SK-N-SH (cell line): Measurements from ENCODE around the gene WNT5A. TPM values are rescaled to one million over a fixed set of nuclear protein-coding genes. Genes with fewer than 3 reads are reported as not detected.

ENCODE experiments used
- CTCF ChIA-PET: fragments of 300-600, 350-600 bp; formaldehyde crosslinking; extraction: SDS; loops from one replicate; lab custom pipeline; 2021; lab: Yijun Ruan, JAX
- POLR2A ChIA-PET: fragments of 350-600 bp; sonication (Branson Sonifier 250); formaldehyde crosslinking; extraction: SDS; loops from one replicate; lab custom pipeline; 2020; ENCODE audit warnings: antibody characterized with exemption, inconsistent platforms; lab: Yijun Ruan, JAX
- DNase-seq: peaks from one replicate; pipeline ENCODE4 v3.0.0; 2012
- H2AFZ ChIP-seq: fragments of 200-600 bp; sonication (generic); 2 replicates; pipeline ENCODE4 v1.8.1; 2016; ENCODE audit warnings: antibody characterized with exemption, mild to moderate bottlenecking, low read depth
- H3F3A ChIP-seq: fragments of 200-600 bp; sonication (generic); replicated peaks from 2 replicates; pipeline ENCODE3; 2016; ENCODE audit warnings: antibody characterized with exemption, mild to moderate bottlenecking; ENCODE audit not compliant: insufficient read depth
- H3K27ac ChIP-seq, 2 experiments: fragments of 200-500 bp in 1 of 2; fragments of 200-600 bp in 1 of 2; sonication (Bioruptor generic) in 1 of 2; sonication (generic), shearing (Covaris generic) in 1 of 2; 2 replicates each; pipeline versions ENCODE4 v1.5.1 to v1.6.1; 2014 to 2016; ENCODE audit warnings: low read depth in 2 of 2, inconsistent platforms in 1 of 2, low read length in 1 of 2, mild to moderate bottlenecking in 1 of 2, mixed read lengths in 1 of 2
- H3K27me3 ChIP-seq: fragments of 200-600 bp; sonication (generic), shearing (Covaris generic); 2 replicates; pipeline ENCODE4 v1.6.1; 2016; ENCODE audit warnings: mixed run types; ENCODE audit not compliant: insufficient read depth
- H3K36me3 ChIP-seq, 2 experiments: fragments of 200-500 bp in 1 of 2; fragments of 200-600 bp in 1 of 2; sonication (Bioruptor generic) in 1 of 2; sonication (generic) in 1 of 2; replicated peaks in 1 of 2; 2 replicates each; pipeline versions ENCODE3 to v1.5.1; 2014 to 2016; ENCODE audit warnings: low read length in 1 of 2, mild to moderate bottlenecking in 1 of 2; ENCODE audit not compliant: insufficient read depth in 2 of 2, control insufficient read depth in 1 of 2
- H3K4me1 ChIP-seq, 2 experiments: fragments of 200-500 bp in 1 of 2; fragments of 200-600 bp in 1 of 2; sonication (Bioruptor generic) in 1 of 2; sonication (generic), shearing (Covaris generic) in 1 of 2; 2 replicates each; pipeline versions ENCODE4 v1.5.1 to v1.6.1; 2014 to 2016; ENCODE audit warnings: low read depth in 1 of 2, low read length in 1 of 2, mixed run types in 1 of 2; ENCODE audit not compliant: insufficient read depth in 2 of 2, control insufficient read depth in 1 of 2
- H3K4me2 ChIP-seq: fragments of 200-600 bp; sonication (generic), shearing (Covaris generic); 2 replicates; pipeline ENCODE4 v1.6.1; 2017; ENCODE audit warnings: mixed run types
- H3K4me3 ChIP-seq, 2 experiments: fragments of 200-500 bp in 1 of 2; fragments of 200-600 bp in 1 of 2; sonication (Bioruptor generic) in 1 of 2; sonication (generic), shearing (Covaris generic) in 1 of 2; 2 replicates each; pipeline versions ENCODE4 v1.5.1 to v1.8.1; 2014 to 2016; ENCODE audit warnings: low read depth in 2 of 2, inconsistent platforms in 1 of 2, low read length in 1 of 2, mild to moderate bottlenecking in 1 of 2, mixed read lengths in 1 of 2, moderate library complexity in 1 of 2
- H3K79me2 ChIP-seq: fragments of 200-600 bp; sonication (generic); 2 replicates; pipeline ENCODE4 v1.8.1; 2017; ENCODE audit warnings: mild to moderate bottlenecking; ENCODE audit not compliant: insufficient read depth
- H3K9ac ChIP-seq: fragments of 200-600 bp; sonication (generic); 2 replicates; pipeline ENCODE4 v1.6.1; 2017; ENCODE audit warnings: mixed run types
- H3K9me2 ChIP-seq: fragments of 200-600 bp; sonication (generic); 2 replicates; pipeline ENCODE4 v1.6.1; 2017; ENCODE audit warnings: mixed run types
- H3K9me3 ChIP-seq: fragments of 200-600 bp; sonication (generic); 2 replicates; pipeline ENCODE4 v1.6.1; 2017; ENCODE audit warnings: mixed run types, mild to moderate bottlenecking, moderate library complexity
- H4K20me1 ChIP-seq: fragments of 200-600 bp; sonication (generic); 2 replicates; pipeline ENCODE4 v1.6.1; 2017; ENCODE audit warnings: mild to moderate bottlenecking, mixed run types; ENCODE audit not compliant: insufficient read depth
- CHD2 ChIP-seq: fragments of 150-350 bp; IDR thresholded peaks from 2 replicates; pipeline ENCODE4 v1.6.1; 2018; ENCODE audit warnings: low read length; ENCODE audit not compliant: partially characterized antibody
- ELF1 ChIP-seq: IDR thresholded peaks from 2 replicates; pipeline ENCODE4 v1.4.0; 2012
- EP300 ChIP-seq, 2 experiments: IDR thresholded peaks; 2 replicates each; pipeline versions ENCODE4 v1.4.0 to v1.6.1; 2012; ENCODE audit warnings: borderline replicate concordance in 1 of 2, low read depth in 1 of 2, low read length in 1 of 2
- EZH2phosphoT487 ChIP-seq: fragments of 200-600 bp; sonication (generic); IDR thresholded peaks from 2 replicates; pipeline ENCODE4 v1.6.1; 2017; ENCODE audit warnings: low read depth, mixed run types, mild to moderate bottlenecking, antibody characterized with exemption, moderate library complexity, borderline replicate concordance
- FOXM1 ChIP-seq: IDR thresholded peaks from 2 replicates; pipeline ENCODE4 v1.4.0; 2012; ENCODE audit warnings: low read depth, mild to moderate bottlenecking
- GABPA ChIP-seq: IDR thresholded peaks from 2 replicates; pipeline ENCODE4 v1.4.0; 2012; ENCODE audit warnings: low read depth, mild to moderate bottlenecking
- GATA2 ChIP-seq: sonication (generic); formaldehyde crosslinking; IDR thresholded peaks from 2 replicates; pipeline ENCODE4 v1.5.0; 2020; ENCODE audit warnings: mild to moderate bottlenecking, missing genetic modification reagents
- JUND ChIP-seq: IDR thresholded peaks from 2 replicates; pipeline ENCODE4 v1.4.0; 2012
- MXI1 ChIP-seq: IDR thresholded peaks from 2 replicates; pipeline ENCODE4 v1.6.1; 2012; ENCODE audit warnings: mild to moderate bottlenecking, low read depth, low read length, improper control_type of control experiment
- NRF1 ChIP-seq: IDR thresholded peaks from 2 replicates; pipeline ENCODE4 v1.6.1; 2012; ENCODE audit warnings: low read depth, mild to moderate bottlenecking, low read length
- RAD21 ChIP-seq: IDR thresholded peaks from 2 replicates; pipeline ENCODE4 v1.6.1; 2012; ENCODE audit warnings: mild to moderate bottlenecking, low read length
- SIN3A ChIP-seq: IDR thresholded peaks from 2 replicates; pipeline ENCODE4 v1.6.1; 2012; ENCODE audit warnings: low read depth, mild to moderate bottlenecking, low read length, moderate library complexity, borderline replicate concordance
- TEAD4 ChIP-seq: IDR thresholded peaks from 2 replicates; pipeline ENCODE4 v1.4.0; 2012; ENCODE audit warnings: mild to moderate bottlenecking, borderline replicate concordance; ENCODE audit not compliant: insufficient read depth
- YY1 ChIP-seq: IDR thresholded peaks from 2 replicates; pipeline ENCODE4 v1.4.0; 2012; ENCODE audit warnings: low read depth, mild to moderate bottlenecking
- WGBS: methylation state at CpG from one replicate; pipeline ENCODE4 v1.1.6; 2017; ENCODE audit warnings: low lambda C conversion rate; 5-methylcytosine and 5-hydroxymethylcytosine counted together
- polyA plus RNA-seq, 3 experiments: library from polyadenylated mRNA; depleted of rRNA; stranded (reverse); fragments of >200 nt; gene quantifications; 2 replicates each; pipeline ENCODE4 v1.2.3, GENCODE V29; 2012
- TF ChIP-seq, protein P1 (sequence below): IDR thresholded peaks from 2 replicates; pipeline ENCODE4 v1.6.1; 2012; ENCODE audit warnings: mild to moderate bottlenecking, low read depth, low read length, moderate library complexity
- TF ChIP-seq, protein P2 (sequence below): IDR thresholded peaks from 2 replicates; pipeline ENCODE4; 2012
- TF ChIP-seq, protein P3 (sequence below): IDR thresholded peaks from 2 replicates; pipeline ENCODE4 v1.4.0; 2012; ENCODE audit warnings: low read depth, borderline replicate concordance
- TF ChIP-seq, protein P4 (sequence below): fragments of 150-350 bp; IDR thresholded peaks from 2 replicates; pipeline ENCODE4 v1.6.1; 2017; ENCODE audit warnings: antibody characterized with exemption, low read length, low read depth, borderline replicate concordance

WNT5A gene
- polyA plus RNA-seq, 1 of the 3 experiments (the other 2 are of a cell fraction): 30.7 TPM

DNA sequence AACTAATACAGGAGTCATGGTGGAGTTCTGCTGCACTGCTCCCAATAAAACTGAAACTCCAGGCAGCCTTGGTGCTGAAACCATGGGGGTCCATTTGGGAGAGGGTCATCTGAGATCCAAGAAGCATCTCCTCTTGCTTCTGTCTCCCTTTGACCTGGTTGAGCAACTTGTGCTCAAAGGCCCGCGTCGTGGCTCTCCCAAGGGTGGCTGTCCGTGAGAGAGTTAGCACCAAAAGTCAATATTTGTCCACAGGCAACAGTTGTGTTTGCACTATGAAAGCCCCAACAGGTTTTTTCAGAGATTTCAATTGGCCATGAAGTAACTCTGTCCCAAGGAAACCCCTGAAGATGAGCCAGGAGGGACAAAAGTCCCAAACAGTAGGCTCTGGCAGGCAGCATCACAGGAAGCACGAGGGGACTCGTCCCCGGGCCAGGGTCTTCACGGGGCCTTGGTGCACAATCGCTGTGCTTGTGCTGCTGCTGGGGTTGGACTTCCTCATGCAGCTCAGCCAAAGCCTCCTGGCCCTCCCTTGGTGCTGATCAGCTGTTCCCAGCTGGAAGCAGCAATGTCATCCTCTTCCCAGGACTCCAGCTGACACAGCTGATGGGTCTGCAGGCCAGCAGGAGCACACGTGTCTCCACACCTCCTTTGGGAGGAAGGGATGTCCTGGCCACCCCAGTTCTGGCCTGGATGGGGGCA, 39.4 kb upstream of the WNT5A start (continued):
- TF ChIP-seq, protein P1, sequence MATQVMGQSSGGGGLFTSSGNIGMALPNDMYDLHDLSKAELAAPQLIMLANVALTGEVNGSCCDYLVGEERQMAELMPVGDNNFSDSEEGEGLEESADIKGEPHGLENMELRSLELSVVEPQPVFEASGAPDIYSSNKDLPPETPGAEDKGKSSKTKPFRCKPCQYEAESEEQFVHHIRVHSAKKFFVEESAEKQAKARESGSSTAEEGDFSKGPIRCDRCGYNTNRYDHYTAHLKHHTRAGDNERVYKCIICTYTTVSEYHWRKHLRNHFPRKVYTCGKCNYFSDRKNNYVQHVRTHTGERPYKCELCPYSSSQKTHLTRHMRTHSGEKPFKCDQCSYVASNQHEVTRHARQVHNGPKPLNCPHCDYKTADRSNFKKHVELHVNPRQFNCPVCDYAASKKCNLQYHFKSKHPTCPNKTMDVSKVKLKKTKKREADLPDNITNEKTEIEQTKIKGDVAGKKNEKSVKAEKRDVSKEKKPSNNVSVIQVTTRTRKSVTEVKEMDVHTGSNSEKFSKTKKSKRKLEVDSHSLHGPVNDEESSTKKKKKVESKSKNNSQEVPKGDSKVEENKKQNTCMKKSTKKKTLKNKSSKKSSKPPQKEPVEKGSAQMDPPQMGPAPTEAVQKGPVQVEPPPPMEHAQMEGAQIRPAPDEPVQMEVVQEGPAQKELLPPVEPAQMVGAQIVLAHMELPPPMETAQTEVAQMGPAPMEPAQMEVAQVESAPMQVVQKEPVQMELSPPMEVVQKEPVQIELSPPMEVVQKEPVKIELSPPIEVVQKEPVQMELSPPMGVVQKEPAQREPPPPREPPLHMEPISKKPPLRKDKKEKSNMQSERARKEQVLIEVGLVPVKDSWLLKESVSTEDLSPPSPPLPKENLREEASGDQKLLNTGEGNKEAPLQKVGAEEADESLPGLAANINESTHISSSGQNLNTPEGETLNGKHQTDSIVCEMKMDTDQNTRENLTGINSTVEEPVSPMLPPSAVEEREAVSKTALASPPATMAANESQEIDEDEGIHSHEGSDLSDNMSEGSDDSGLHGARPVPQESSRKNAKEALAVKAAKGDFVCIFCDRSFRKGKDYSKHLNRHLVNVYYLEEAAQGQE: no peak
- no peak for TF ChIP-seq JUND

DNA sequence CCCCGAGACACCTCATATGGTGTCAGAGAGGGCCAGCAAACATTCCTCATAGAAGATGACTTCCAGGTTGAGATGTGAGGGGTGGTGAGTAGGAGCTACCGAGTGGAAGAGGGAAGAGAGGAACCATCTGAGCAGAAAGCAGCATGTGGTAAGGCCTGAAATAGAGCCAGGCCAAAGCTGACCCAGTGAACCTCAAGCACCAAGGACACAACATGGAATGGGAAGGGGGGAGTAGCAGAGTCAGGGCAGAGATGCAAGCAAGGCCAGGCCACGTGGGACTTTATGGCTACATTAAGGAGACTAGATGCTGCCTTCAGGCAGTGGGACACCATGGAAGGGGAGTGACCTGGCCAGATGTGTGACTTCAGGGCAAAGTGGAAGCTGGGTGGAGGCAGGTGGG, 38.3 kb upstream of the WNT5A start:
- no peaks in the 10 kb centered on the region for H3K9me3 ChIP-seq
- H4K20me1 ChIP-seq: no peaks in the 10 kb centered on the region
- no peak overlapping the region for H3K4me2 ChIP-seq
- TF ChIP-seq EZH2phosphoT487 (no peak), EP300 (IDR thresholded peaks at IDR 0.05; ENCODE audit: borderline replicate concordance in 1 of 2, low read depth in 1 of 2, low read length in 1 of 2) (no peak), MXI1 (no peak), YY1 (no peak), FOXM1 (no peak), GATA2 (no peak), GABPA (no peak), JUND (no peak), ELF1 (no peak), RAD21 (no peak), TEAD4 (no peak), SIN3A (no peak), CHD2 (no peak), NRF1 (no peak)
- TF ChIP-seq, protein P1: no peak
- TF ChIP-seq, protein P2, sequence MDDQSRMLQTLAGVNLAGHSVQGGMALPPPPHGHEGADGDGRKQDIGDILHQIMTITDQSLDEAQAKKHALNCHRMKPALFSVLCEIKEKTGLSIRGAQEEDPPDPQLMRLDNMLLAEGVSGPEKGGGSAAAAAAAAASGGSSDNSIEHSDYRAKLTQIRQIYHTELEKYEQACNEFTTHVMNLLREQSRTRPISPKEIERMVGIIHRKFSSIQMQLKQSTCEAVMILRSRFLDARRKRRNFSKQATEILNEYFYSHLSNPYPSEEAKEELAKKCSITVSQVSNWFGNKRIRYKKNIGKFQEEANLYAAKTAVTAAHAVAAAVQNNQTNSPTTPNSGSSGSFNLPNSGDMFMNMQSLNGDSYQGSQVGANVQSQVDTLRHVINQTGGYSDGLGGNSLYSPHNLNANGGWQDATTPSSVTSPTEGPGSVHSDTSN: no peak
- TF ChIP-seq, protein P3, sequence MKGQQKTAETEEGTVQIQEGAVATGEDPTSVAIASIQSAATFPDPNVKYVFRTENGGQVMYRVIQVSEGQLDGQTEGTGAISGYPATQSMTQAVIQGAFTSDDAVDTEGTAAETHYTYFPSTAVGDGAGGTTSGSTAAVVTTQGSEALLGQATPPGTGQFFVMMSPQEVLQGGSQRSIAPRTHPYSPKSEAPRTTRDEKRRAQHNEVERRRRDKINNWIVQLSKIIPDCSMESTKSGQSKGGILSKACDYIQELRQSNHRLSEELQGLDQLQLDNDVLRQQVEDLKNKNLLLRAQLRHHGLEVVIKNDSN: no peak
- TF ChIP-seq, protein P4, sequence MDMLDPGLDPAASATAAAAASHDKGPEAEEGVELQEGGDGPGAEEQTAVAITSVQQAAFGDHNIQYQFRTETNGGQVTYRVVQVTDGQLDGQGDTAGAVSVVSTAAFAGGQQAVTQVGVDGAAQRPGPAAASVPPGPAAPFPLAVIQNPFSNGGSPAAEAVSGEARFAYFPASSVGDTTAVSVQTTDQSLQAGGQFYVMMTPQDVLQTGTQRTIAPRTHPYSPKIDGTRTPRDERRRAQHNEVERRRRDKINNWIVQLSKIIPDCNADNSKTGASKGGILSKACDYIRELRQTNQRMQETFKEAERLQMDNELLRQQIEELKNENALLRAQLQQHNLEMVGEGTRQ: no peak
- TF ChIP-seq, all 33 proteins: peak for 0
- Histone ChIP-seq H2AFZ (no peak overlapping the region), H3K27me3 (no peaks in the 10 kb centered on the region), H3F3A (peaks cover 6% of the 10 kb centered on the region), H3K4me1 (peaks cover 3 to 8% of the 10 kb centered on the region in 2 experiments; a peak in 2 of 4 replicates), H3K9me2 (no peaks in the 10 kb centered on the region), H3K4me3 (no peak overlapping the region), H3K27ac (no peak overlapping the region), H3K9ac (no peak overlapping the region), H3K36me3 (no peaks in the 10 kb centered on the region), H3K79me2 (no peaks in the 10 kb centered on the region)
- POLR2A ChIA-PET: no interaction called here
- DNase-seq: no peak
- CTCF ChIA-PET: no interaction called here
- 57% methylated on average over 1 of the region's 3 CpGs for WGBS
